GM21723 (cell line): ENCODE measurements around the gene TLE2.

Experiments
- ATAC-seq: cut with Tn5 transposase; IDR thresholded peaks from one replicate; pipeline ENCODE4 v1.9.1; 2021; ENCODE audit warnings: mild to moderate bottlenecking, moderate library complexity; ENCODE audit not compliant: unreplicated experiment

The TLE2 gene

DNA sequence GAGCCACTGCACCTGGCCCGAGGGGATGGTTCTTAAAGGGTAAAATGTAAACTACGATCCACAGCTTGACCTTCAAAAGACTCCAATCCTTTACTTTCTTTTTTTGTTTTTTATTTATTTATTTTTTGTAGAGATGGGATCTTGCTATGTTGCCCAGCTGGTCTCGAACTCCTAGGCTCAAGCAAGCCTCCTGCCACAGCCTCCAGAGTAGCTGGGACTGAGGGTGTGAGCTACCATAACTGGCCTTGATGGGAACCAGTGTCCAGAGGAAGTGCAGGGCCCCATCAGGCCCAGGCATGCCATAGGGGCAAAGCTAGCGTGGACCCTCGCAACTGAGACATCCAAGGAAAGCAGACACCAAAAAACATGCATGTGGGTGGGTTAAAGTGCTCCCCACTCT lies 66.0 kb downstream of the TLE2 start:
- no peak for ATAC-seq

DNA sequence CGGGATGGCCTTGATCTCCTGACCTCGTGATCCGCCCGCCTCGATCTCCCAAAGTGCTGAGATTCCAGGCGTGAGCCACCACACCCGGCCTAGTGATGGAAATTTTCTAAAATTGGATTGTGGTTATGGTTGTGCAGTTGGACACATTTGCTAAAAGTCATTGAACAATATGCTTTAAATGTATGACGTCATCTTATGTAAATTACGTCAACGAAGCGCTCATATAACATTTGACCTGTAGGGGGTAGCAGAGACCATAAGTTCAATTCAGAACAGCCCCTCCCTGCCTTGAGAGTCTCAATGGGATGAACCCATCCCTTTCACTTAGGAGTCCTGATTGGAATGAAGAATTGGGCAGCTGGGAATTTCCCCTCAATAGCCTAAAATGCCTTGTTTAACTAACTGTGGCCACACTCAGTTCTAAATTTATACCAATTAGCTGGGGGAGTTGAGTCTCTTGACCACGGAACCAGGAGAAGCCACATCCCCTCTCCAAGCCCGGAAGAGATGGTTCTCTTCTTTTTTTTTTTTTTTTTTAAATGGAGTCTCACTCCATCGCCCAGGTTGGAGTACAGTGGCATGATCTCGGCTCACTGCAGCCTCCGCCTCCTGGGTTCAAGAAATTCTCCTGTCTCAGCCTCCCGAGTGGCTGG lies 66.9 kb downstream of the TLE2 start:
- no peak for ATAC-seq

DNA sequence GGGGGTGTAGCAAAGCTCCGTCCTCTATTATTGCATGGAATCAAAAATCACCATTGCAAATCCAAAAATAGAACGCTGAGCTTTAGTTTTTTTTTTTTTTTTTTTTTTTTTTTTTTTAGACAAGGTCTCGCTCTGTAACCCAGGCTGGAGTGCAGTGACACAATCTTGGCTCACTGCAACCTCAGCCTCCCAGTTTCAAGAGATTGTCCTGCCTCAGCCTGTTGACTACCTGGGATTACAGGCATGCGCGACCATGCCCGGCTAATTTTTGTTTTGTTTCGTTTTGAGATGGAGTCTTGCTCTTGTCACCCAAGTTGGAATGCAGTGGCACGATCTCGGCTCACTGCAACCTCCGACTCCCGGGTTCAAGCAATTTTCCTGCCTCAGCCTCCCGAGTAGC lies 69.0 kb downstream of the TLE2 start:
- no peak for ATAC-seq

DNA sequence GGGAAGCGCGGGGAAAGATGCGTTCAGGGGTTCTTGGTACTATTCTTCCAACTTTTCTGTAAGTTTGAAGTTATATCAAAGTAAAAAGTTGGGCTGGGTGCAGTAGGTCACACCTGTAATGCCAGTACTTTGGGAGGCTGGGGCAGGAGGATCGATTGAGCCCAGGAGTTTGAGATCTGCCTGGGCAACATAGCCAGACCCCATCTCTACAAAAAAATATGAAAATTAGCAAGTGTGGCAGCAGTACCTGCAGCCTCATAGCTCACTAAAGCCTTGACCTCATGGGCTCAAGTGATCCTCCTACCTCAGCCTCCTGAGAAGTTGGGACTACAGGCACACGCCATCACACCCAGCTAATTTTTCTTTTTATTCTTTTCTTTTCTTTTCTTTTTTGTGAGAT lies 71.9 kb downstream of the TLE2 start:
- no peak for ATAC-seq

DNA sequence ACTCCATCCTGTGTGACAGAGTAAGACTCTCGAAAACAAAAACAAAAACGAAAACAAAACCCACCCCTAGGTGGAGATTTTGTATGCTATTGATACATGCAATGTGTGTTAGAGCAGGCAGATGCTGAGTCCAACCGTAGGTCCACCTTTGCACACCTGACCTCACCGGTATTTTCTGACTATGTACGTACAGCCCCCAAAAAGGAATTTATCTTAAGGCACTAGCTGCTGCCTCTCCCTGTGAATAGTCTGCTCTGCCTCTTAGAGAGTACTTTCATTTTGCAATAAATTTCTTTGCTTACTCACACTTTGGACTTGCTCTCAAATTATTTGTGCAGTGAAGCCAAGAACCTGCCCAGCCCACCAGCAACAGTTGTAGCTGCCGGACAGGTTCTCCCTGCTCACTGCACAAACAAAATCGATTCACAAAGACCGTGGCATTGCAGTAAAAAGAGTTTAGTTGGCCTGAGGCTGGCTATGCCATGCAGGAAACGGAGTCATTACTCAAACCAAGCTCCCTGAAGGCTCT lies 76.1 kb downstream of the TLE2 start:
- ATAC-seq: no peak

DNA sequence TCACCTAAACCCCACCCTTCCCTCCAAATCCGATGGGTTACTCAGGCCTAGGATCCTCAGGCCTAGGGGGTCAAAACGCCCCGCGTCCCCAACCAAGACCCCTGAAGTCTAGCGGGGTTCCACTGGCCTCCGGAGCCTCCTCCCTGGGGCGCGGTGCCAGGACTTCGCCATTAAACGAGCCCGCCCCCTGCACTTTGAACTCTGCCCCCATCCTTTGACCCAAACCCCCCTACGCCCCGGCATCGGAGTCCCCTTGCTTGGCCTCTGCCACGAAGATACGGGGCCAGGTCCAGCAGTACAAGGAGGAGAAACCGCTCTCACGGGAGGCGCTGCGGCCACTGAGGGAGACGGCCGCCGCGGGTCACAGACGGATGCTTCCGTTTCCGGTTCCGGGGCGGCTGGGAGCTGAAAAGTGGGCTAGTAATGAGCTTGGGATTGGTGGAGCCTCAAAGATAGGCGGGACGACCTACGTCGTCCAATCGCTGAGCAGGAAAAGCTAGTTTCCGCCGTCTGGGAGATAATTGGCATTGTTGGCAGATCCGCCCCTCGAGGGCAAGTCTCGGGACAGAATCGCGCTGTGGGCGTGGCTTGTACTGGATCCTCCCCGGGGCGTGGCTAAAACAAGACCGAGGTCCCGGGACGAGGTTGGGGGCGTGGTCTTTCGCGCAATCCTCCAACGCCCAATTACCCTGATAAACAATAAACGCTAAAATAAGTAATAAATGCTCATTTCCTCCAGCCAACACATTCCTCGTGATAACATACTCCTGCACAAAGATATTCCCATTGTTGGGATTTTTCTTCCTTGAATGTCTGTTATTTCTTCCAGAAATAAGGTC lies 78.6 kb downstream of the TLE2 start:
- peak; percentile 91 for ATAC-seq

DNA sequence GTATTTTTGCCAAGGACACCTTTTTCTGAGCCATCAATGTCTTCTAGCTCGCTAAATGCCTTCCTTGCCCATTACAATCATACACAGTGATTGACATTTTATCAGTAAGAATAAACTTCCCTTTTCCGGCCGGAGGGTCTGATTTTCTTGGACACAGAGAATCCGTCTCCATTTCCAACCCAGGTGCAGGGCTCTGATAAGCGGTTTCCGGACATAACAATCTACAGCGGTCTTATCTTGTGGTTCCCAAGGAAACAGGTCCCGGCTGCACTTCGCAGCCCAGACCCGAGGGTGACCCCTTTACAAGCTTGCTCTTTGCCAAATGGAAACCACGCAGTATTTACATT lies 79.2 kb downstream of the TLE2 start:
- no peak for ATAC-seq
